GM12872 (cell line): ENCODE data around the gene NLGN4Y.

Experiments used
- CTCF ChIP-seq: IDR thresholded peaks from 3 replicates; pipeline ENCODE4 v1.5.1; 2011; ENCODE audit warnings: low read depth, mild to moderate bottlenecking, low read length, moderate library complexity; ENCODE audit not compliant: insufficient read depth

The NLGN4Y gene

GRCh38 chrY:14834103-14835060 is 310.1 kb downstream of the NLGN4Y start:
- no peak for TF ChIP-seq CTCF

GRCh38 chrY:14837466-14837865 is 313.1 kb downstream of the NLGN4Y start:
- no peak for TF ChIP-seq CTCF

GRCh38 chrY:14850734-14851133 is 326.4 kb downstream of the NLGN4Y start:
- no peak for TF ChIP-seq CTCF

GRCh38 chrY:14860448-14860847 is 336.1 kb downstream of the NLGN4Y start:
- TF ChIP-seq CTCF = no peak

- no peak for TF ChIP-seq CTCF
These were observed 347.6 kb downstream of the NLGN4Y start for GRCh38 chrY:14871971-14872370.
